Neutrophil (primary cell): ENCODE measurements around the gene HERC6.

Experiments
- H3K27ac ChIP-seq: fragments of 200-600 bp; sonication (generic); 2 replicates; pipeline ENCODE4 v1.5.1; 2016; ENCODE audit warnings: mild to moderate bottlenecking, moderate library complexity
- H3K27me3 ChIP-seq: fragments of 200-600 bp; sonication (generic); 2 replicates; pipeline ENCODE4 v1.6.0; 2016; ENCODE audit warnings: mild to moderate bottlenecking
- H3K36me3 ChIP-seq: fragments of 200-600 bp; sonication (generic); 2 replicates; pipeline ENCODE4 v1.5.1; 2017
- H3K4me1 ChIP-seq, 2 experiments: fragments of 200-600 bp in 1 of 2; sonication (generic) in 1 of 2; 1 replicate in 1 of 2; 2 replicates in 1 of 2; pipeline versions ENCODE4 v1.5.1 to v1.6.1; 2013 to 2016; ENCODE audit warnings: low read depth in 1 of 2, low read length in 1 of 2, mild to moderate bottlenecking in 1 of 2, moderate library complexity in 1 of 2; ENCODE audit not compliant: control insufficient read depth in 1 of 2, insufficient read depth in 1 of 2
- H3K4me3 ChIP-seq, 2 experiments: fragments of 200-600 bp in 1 of 2; sonication (generic) in 1 of 2; 1 replicate in 1 of 2; 2 replicates in 1 of 2; pipeline ENCODE4 v1.5.1; 2013 to 2016; ENCODE audit warnings: low read depth in 1 of 2, low read length in 1 of 2, mild to moderate bottlenecking in 1 of 2, moderate library complexity in 1 of 2
- H3K9me3 ChIP-seq: fragments of 200-600 bp; sonication (generic); 2 replicates; pipeline ENCODE4 v1.5.1; 2016
- CTCF ChIP-seq: fragments of 200-600 bp; sonication (generic); IDR thresholded peaks from 2 replicates; pipeline ENCODE4 v1.5.1; 2016; ENCODE audit warnings: antibody characterized with exemption

Gene HERC6

GRCh38 chr4:88350786-88351185 lies 27.9 kb upstream of the HERC6 start:
- TF ChIP-seq CTCF = no peak
- no peaks in the 10 kb centered on the region for H3K4me1 ChIP-seq
- no peak overlapping the region for H3K27ac ChIP-seq
- H3K36me3 ChIP-seq = no peaks in the 10 kb centered on the region
- H3K27me3 ChIP-seq = no peaks in the 10 kb centered on the region
- no peak overlapping the region for H3K4me3 ChIP-seq
- H3K9me3 ChIP-seq = no peaks in the 10 kb centered on the region

- H3K9me3 ChIP-seq = no peaks in the 10 kb centered on the region
- H3K4me1 ChIP-seq = no peaks in the 10 kb centered on the region
- H3K27ac ChIP-seq = no peak overlapping the region
- no peaks in the 10 kb centered on the region for H3K27me3 ChIP-seq
- no peaks in the 10 kb centered on the region for H3K36me3 ChIP-seq
- no peak for TF ChIP-seq CTCF
- H3K4me3 ChIP-seq = no peak overlapping the region
Measured at GRCh38 chr4:88352062-88352740, 26.5 kb upstream of the HERC6 start.

- Histone ChIP-seq H3K4me1 (no peaks in the 10 kb centered on the region), H3K27me3 (no peaks in the 10 kb centered on the region), H3K27ac (no peak overlapping the region), H3K4me3 (no peak overlapping the region), H3K36me3 (no peaks in the 10 kb centered on the region), H3K9me3 (no peaks in the 10 kb centered on the region)
- no peak for TF ChIP-seq CTCF
Measured at GRCh38 chr4:88353324-88353723, 25.3 kb upstream of the HERC6 start.

- H3K4me1 ChIP-seq = no peaks in the 10 kb centered on the region
- H3K27me3 ChIP-seq = no peaks in the 10 kb centered on the region
- H3K9me3 ChIP-seq = no peaks in the 10 kb centered on the region
- H3K36me3 ChIP-seq = no peaks in the 10 kb centered on the region
- H3K4me3 ChIP-seq = no peak overlapping the region
- no peak for TF ChIP-seq CTCF
- H3K27ac ChIP-seq = no peak overlapping the region
Measured at GRCh38 chr4:88356771-88357170, 21.9 kb upstream of the HERC6 start.

GRCh38 chr4:88357262-88357661 lies 21.4 kb upstream of the HERC6 start:
- Histone ChIP-seq H3K4me3 (no peak overlapping the region), H3K27ac (no peak overlapping the region)

More at GRCh38 chr4:88357262-88357661, 21.4 kb upstream of the HERC6 start:
- no peak for TF ChIP-seq CTCF
- Histone ChIP-seq H3K9me3 (no peaks in the 10 kb centered on the region), H3K27me3 (no peaks in the 10 kb centered on the region), H3K36me3 (no peaks in the 10 kb centered on the region), H3K4me1 (no peaks in the 10 kb centered on the region)
